ENCODE results near the gene ZC3H12D. TPM values are rescaled to one million over a fixed set of nuclear protein-coding genes. Genes with fewer than 3 reads are reported as not detected.

ZC3H12D gene
- total and polyA plus RNA-seq, 8 donors: 0.08 to 1.1 (median 0.35) TPM

- Histone ChIP-seq H3K9me3 (no peaks in the 10 kb centered on the region), H3K4me3 (no peak overlapping the region), H3K27ac (no peak overlapping the region), H3K4me1 (no peaks in the 10 kb centered on the region), H3K36me3 (peaks cover 0 to 8% (median 5%) of the 10 kb centered on the region in 3 donors), H3K27me3 (no peaks in the 10 kb centered on the region)
- 91 to 93% methylated on average over 4 of the region's 4 CpGs for WGBS, 2 donors
- intact Hi-C loops (cut with DNase I): no loop called here
- TF ChIP-seq CTCF (IDR thresholded peaks at IDR 0.05): no peak
- FAIRE-seq (no peak), ATAC-seq (no peak), DNase-seq (no peak)
Observed at GRCh38 chr6:149414821-149415220, 70.0 kb downstream of the ZC3H12D start.

GRCh38 chr6:149414009-149414408 lies 70.8 kb downstream of the ZC3H12D start:
- no peaks in the 10 kb centered on the region for H3K9me3 ChIP-seq
- FAIRE-seq (no peak), DNase-seq (no peak), ATAC-seq (no peak)
- WGBS, 2 donors: 73 to 92% methylated on average over 4 of the region's 4 CpGs
- peaks cover 0 to 13% (median 5%) of the 10 kb centered on the region in 3 donors for H3K36me3 ChIP-seq
- no peaks in the 10 kb centered on the region for H3K27me3 ChIP-seq
- no peak overlapping the region for H3K27ac ChIP-seq
- no peak overlapping the region for H3K4me3 ChIP-seq
- H3K4me1 ChIP-seq: no peaks in the 10 kb centered on the region
- intact Hi-C loops (cut with DNase I): no loop called here
- no peak for TF ChIP-seq CTCF (IDR thresholded peaks at IDR 0.05)

GRCh38 chr6:149410557-149410956 lies 74.3 kb downstream of the ZC3H12D start:
- no peak for TF ChIP-seq CTCF (IDR thresholded peaks at IDR 0.05)
- Histone ChIP-seq H3K36me3 (peaks cover 0 to 13% (median 5%) of the 10 kb centered on the region in 3 donors), H3K4me3 (no peak overlapping the region), H3K4me1 (no peaks in the 10 kb centered on the region), H3K27me3 (no peaks in the 10 kb centered on the region), H3K27ac (no peak overlapping the region), H3K9me3 (no peaks in the 10 kb centered on the region)
- no peak for FAIRE-seq
- no peak for ATAC-seq
- DNase-seq: no peak
- intact Hi-C loops (cut with DNase I): no loop called here

GRCh38 chr6:149409617-149410016 lies 75.2 kb downstream of the ZC3H12D start:
- intact Hi-C loops (cut with DNase I): no loop called here
- Histone ChIP-seq H3K27me3 (no peaks in the 10 kb centered on the region), H3K9me3 (no peaks in the 10 kb centered on the region), H3K4me1 (no peaks in the 10 kb centered on the region), H3K36me3 (peaks cover 0 to 15% (median 5%) of the 10 kb centered on the region in 3 donors), H3K4me3 (no peak overlapping the region), H3K27ac (no peak overlapping the region)
- 97 to 98% methylated on average over 3 of the region's 3 CpGs for WGBS, 2 donors
- TF ChIP-seq CTCF (IDR thresholded peaks at IDR 0.05): no peak
- FAIRE-seq (no peak), DNase-seq (no peak), ATAC-seq (no peak)

GRCh38 chr6:149405823-149406765 lies 78.7 kb downstream of the ZC3H12D start:
- TF ChIP-seq CTCF (IDR thresholded peaks at IDR 0.05): no peak
- Histone ChIP-seq H3K9me3 (no peaks in the 10 kb centered on the region), H3K27me3 (no peaks in the 10 kb centered on the region), H3K4me1 (no peaks in the 10 kb centered on the region), H3K4me3 (no peak overlapping the region), H3K27ac (no peak overlapping the region), H3K36me3 (peaks cover 0 to 16% (median 5%) of the 10 kb centered on the region in 3 donors)
- ATAC-seq (no peak), FAIRE-seq (no peak), DNase-seq (no peak)
- 91 to 94% methylated on average over 5 of the region's 5 CpGs for WGBS, 2 donors
- intact Hi-C loops (cut with DNase I): no loop called here

Data from pancreas (tissue), 10 donors.